IMR-90 (cell line): ENCODE data around the gene RIPOR2. TPM values are rescaled to one million over a fixed set of nuclear protein-coding genes. Genes with fewer than 3 reads are reported as not detected.

Experiments
- ATAC-seq: fragments of 200-7000 bp; cut with Tn5 transposase; 2 replicates; pipeline ENCODE4 v1.9.1; 2020; ENCODE audit warnings: low read depth, mild to moderate bottlenecking, moderate library complexity
- BruUV-seq: library from RNA; stranded (reverse); fragments of 400-500 nt; replicated peaks from 2 replicates; lab custom pipeline; 2021; lab: Mats Ljungman, UMichigan
- CTCF ChIA-PET: fragments of 300-600 bp; formaldehyde crosslinking; extraction: SDS; loops from one replicate; lab custom pipeline; 2021; ENCODE audit warnings: antibody characterized with exemption; lab: Yijun Ruan, JAX
- POLR2A ChIA-PET: fragments of 300-600 bp; sonication (Branson Sonifier 250); formaldehyde crosslinking; loops from one replicate; lab custom pipeline; 2022; ENCODE audit warnings: antibody characterized with exemption; ENCODE audit not compliant: unreplicated experiment; lab: Charles Lee
- DNase-seq: peaks from one replicate; pipeline ENCODE4 v3.0.0; 2013
- H2AFZ ChIP-seq: replicated peaks from 2 replicates; pipeline ENCODE3; 2013; ENCODE audit warnings: low read length, mild to moderate bottlenecking; ENCODE audit not compliant: poor library complexity
- H2AK5ac ChIP-seq: 2 replicates; pipeline ENCODE4 v1.6.1; 2013; ENCODE audit warnings: low read depth, low read length, inconsistent platforms
- H2AK9ac ChIP-seq: replicated peaks from 2 replicates; pipeline ENCODE3; 2013; ENCODE audit warnings: mild to moderate bottlenecking, low read depth, low read length, moderate library complexity; ENCODE audit not compliant: poor library complexity
- H2BK120ac ChIP-seq: 2 replicates; pipeline ENCODE4 v1.6.1; 2013; ENCODE audit warnings: low read depth, low read length, inconsistent platforms
- H2BK15ac ChIP-seq: 3 replicates; pipeline ENCODE4 v1.6.1; 2013; ENCODE audit warnings: low read depth, low read length, inconsistent platforms
- H2BK20ac ChIP-seq: 2 replicates; pipeline ENCODE4 v1.6.1; 2013; ENCODE audit warnings: low read depth, mild to moderate bottlenecking, inconsistent platforms, low read length, moderate library complexity
- H2BK5ac ChIP-seq: 2 replicates; pipeline ENCODE4 v1.6.1; 2013; ENCODE audit warnings: mild to moderate bottlenecking, low read depth, low read length, inconsistent platforms; ENCODE audit not compliant: poor library complexity, severe bottlenecking
- H3K14ac ChIP-seq: replicated peaks from 2 replicates; pipeline ENCODE4 v1.6.1; 2013; ENCODE audit warnings: low read depth, low read length, inconsistent platforms
- H3K18ac ChIP-seq: 2 replicates; pipeline ENCODE4 v1.6.1; 2013; ENCODE audit warnings: low read depth, low read length, control low read depth
- H3K23ac ChIP-seq: 2 replicates; pipeline ENCODE4 v1.6.1; 2013; ENCODE audit warnings: low read depth, low read length, inconsistent platforms
- H3K27ac ChIP-seq: 2 replicates; pipeline ENCODE4 v1.5.1; 2013; ENCODE audit warnings: mild to moderate bottlenecking, control low read depth, low read length; ENCODE audit not compliant: insufficient read depth
- H3K27me3 ChIP-seq: 2 replicates; pipeline ENCODE4 v1.6.1; 2013; ENCODE audit warnings: low read length; ENCODE audit not compliant: control insufficient read depth, insufficient read depth
- H3K36me3 ChIP-seq: 2 replicates; pipeline ENCODE4 v1.6.1; 2013; ENCODE audit warnings: low read length, mixed read lengths; ENCODE audit not compliant: control insufficient read depth, insufficient read depth
- H3K4ac ChIP-seq: 2 replicates; pipeline ENCODE4 v1.6.1; 2013; ENCODE audit warnings: low read depth, low read length, inconsistent platforms
- H3K4me1 ChIP-seq: 2 replicates; pipeline ENCODE4 v1.6.1; 2013; ENCODE audit warnings: low read length, mixed read lengths; ENCODE audit not compliant: control insufficient read depth, insufficient read depth
- H3K4me2 ChIP-seq: 2 replicates; pipeline ENCODE4 v1.6.1; 2013; ENCODE audit warnings: low read depth, mild to moderate bottlenecking, control low read depth, low read length, moderate library complexity
- H3K4me3 ChIP-seq: 2 replicates; pipeline ENCODE4 v1.5.1; 2013; ENCODE audit warnings: low read depth, mild to moderate bottlenecking, control low read depth, low read length, moderate library complexity; ENCODE audit not compliant: insufficient read depth
- H3K56ac ChIP-seq: 2 replicates; pipeline ENCODE4 v1.6.1; 2013; ENCODE audit warnings: low read length, inconsistent platforms; ENCODE audit not compliant: insufficient read depth; ENCODE audit errors: extremely low read depth
- H3K79me1 ChIP-seq, 2 experiments: 2 replicates each; pipeline ENCODE4 v1.6.1; 2013; ENCODE audit warnings: low read length in 2 of 2, inconsistent platforms in 1 of 2, low read depth in 1 of 2
- H3K9ac ChIP-seq: 2 replicates; pipeline ENCODE4 v1.6.1; 2013; ENCODE audit warnings: low read depth, low read length, control low read depth
- H3K9me1 ChIP-seq: 2 replicates; pipeline ENCODE4 v1.6.1; 2013; ENCODE audit warnings: low read length, inconsistent platforms; ENCODE audit not compliant: insufficient read depth
- H3K9me3 ChIP-seq: 2 replicates; pipeline ENCODE4 v1.6.1; 2013; ENCODE audit warnings: low read length; ENCODE audit not compliant: control insufficient read depth, insufficient read depth
- H4K20me1 ChIP-seq: 2 replicates; pipeline ENCODE4 v1.6.1; 2013; ENCODE audit warnings: low read length, inconsistent platforms; ENCODE audit not compliant: insufficient read depth
- H4K5ac ChIP-seq: 2 replicates; pipeline ENCODE4 v1.6.1; 2013; ENCODE audit warnings: mild to moderate bottlenecking, low read depth, low read length, control low read depth
- H4K8ac ChIP-seq, 2 experiments: 2 replicates each; pipeline ENCODE4 v1.6.1; 2013; ENCODE audit warnings: low read depth in 2 of 2, low read length in 2 of 2, control low read depth in 1 of 2, inconsistent platforms in 1 of 2
- H4K91ac ChIP-seq: 2 replicates; pipeline ENCODE4 v1.6.1; 2013; ENCODE audit warnings: low read depth, low read length, inconsistent platforms; ENCODE audit not compliant: insufficient read depth
- CEBPB ChIP-seq: IDR thresholded peaks from 2 replicates; pipeline ENCODE4 v1.6.1; 2012; ENCODE audit warnings: low read depth, low read length, improper control_type of control experiment
- CTCF ChIP-seq: conservative IDR thresholded peaks from 2 replicates; pipeline ENCODE4 v1.5.1; 2012; ENCODE audit warnings: mild to moderate bottlenecking, low read depth, low read length, improper control_type of control experiment
- ELK1 ChIP-seq: fragments of 150-350 bp; IDR thresholded peaks from 2 replicates; pipeline ENCODE4 v1.6.1; 2016; ENCODE audit warnings: low read depth, mild to moderate bottlenecking, low read length, moderate library complexity, borderline replicate concordance
- MAZ ChIP-seq: IDR thresholded peaks from 2 replicates; pipeline ENCODE4 v1.6.1; 2012; ENCODE audit warnings: low read depth, mild to moderate bottlenecking, low read length, improper control_type of control experiment, moderate library complexity, borderline replicate concordance
- RCOR1 ChIP-seq: IDR thresholded peaks from 2 replicates; pipeline ENCODE4 v1.6.1; 2012; ENCODE audit warnings: mild to moderate bottlenecking, low read length, improper control_type of control experiment; ENCODE audit not compliant: insufficient replicate concordance
- WGBS, 2 experiments: methylation state at CpG; one replicate each; pipeline versions ENCODE4 v1.1.5 to v1.1.7; 2013; ENCODE audit warnings: missing lambda C conversion rate in 2 of 2; ENCODE audit not compliant: insufficient read length in 1 of 2; ENCODE audit errors: extremely low coverage in 2 of 2; 5-methylcytosine and 5-hydroxymethylcytosine counted together
- dilution Hi-C: fragments of 300-500 bp; cut with HindIII; formaldehyde crosslinking; loops from one replicate; pipeline ENCODE4 v1.14.3; 2018; ENCODE audit warnings: low sequenced_read_pairs; ENCODE audit not compliant: unreplicated experiment
- in situ Hi-C: fragments of 300-500 bp; cut with MboI; formaldehyde crosslinking; loops from 3 replicates; pipeline ENCODE4 v1.14.3; 2019; ENCODE audit warnings: low sequenced_read_pairs, inconsistent platforms, mixed read lengths
- intact Hi-C: fragments of 100-400 bp; cut with micrococcal nuclease; formaldehyde crosslinking; loops from 2 replicates; pipeline ENCODE4 v1.10.0; 2022
- polyA plus RNA-seq, 3 experiments: library from polyadenylated mRNA; depleted of rRNA; stranded (reverse); fragments of >200 nt; gene quantifications; 2 replicates each; pipeline ENCODE4 v1.2.3, GENCODE V29; 2012; ENCODE audit warnings: low replicate concordance in 1 of 3
- total RNA-seq: library from RNA; depleted of rRNA; stranded (reverse); fragments of >200 nt; gene quantifications from 2 replicates; pipeline ENCODE4 v1.2.3, GENCODE V29; 2012

RIPOR2 gene
- total and polyA plus RNA-seq, 2 of the 4 experiments (the other 2 are of a cell fraction), result 1.1 to 1.2 TPM

GRCh38 chr6:24760210-24760609 is 175.6 kb downstream of the RIPOR2 start:
- Histone ChIP-seq H3K79me1 (no peaks in the 10 kb centered on the region), H3K4me3 (no peak overlapping the region), H4K8ac (no peak overlapping the region), H3K9me1 (no peaks in the 10 kb centered on the region; the same call in 1 of the 2 replicates), H2BK20ac (no peak overlapping the region), H2BK120ac (no peak overlapping the region), H2AFZ (no peak overlapping the region), H3K4ac (no peak overlapping the region), H2BK15ac (no peak overlapping the region), H3K23ac (no peak overlapping the region), H3K4me2 (no peak overlapping the region), H2AK9ac (no peak overlapping the region), H3K9me3 (no peaks in the 10 kb centered on the region), H3K18ac (no peak overlapping the region), H3K27me3 (no peaks in the 10 kb centered on the region), H3K56ac (no peak overlapping the region), H3K4me1 (no peaks in the 10 kb centered on the region; the same call in 1 of the 2 replicates), H2AK5ac (no peak overlapping the region), H4K5ac (no peak overlapping the region), H3K14ac (no peak overlapping the region), H4K91ac (no peak overlapping the region), H3K27ac (no peak overlapping the region), H4K20me1 (no peaks in the 10 kb centered on the region), H3K36me3 (no peaks in the 10 kb centered on the region), H3K9ac (no peak overlapping the region), H2BK5ac (no peak overlapping the region)
- DNase-seq, result no peak
- no peak for ATAC-seq
- TF ChIP-seq CTCF (no peak), CEBPB (no peak), RCOR1 (no peak), ELK1 (no peak), MAZ (no peak)
- ChIA-PET CTCF (no interaction called here), POLR2A (no interaction called here)
- no CpG with 5 or more reads among the region's 5 CpGs for WGBS, 2 experiments
- in situ Hi-C loops (loop anchor here (5.0 kb wide), 1 partner anchor 178 kb away; no protein-coding TSS in a partner anchor), dilution Hi-C loops (no loop called here), intact Hi-C loops (loop anchor here (10.0 kb wide), 1 partner anchor 475 kb away; no protein-coding TSS in a partner anchor)
- no TSS peak for BruUV-seq
